SIG-M5 treated with dmso at 0.1 percent for 504 hours (cell line): ENCODE results near the gene RBM42.
A peak's percentile ranks its signal among the peaks of the same experiment; 100 is the strongest.
"Not testable (repeated sequence)": the region's sequence is repeated elsewhere in the genome, so short reads cannot be mapped to it uniquely, and the experiment has no call there.

Experiments
- DNase-seq: peaks from one replicate; lab custom pipeline; 2025; ENCODE audit not compliant: unreplicated experiment; lab: John Stamatoyannopoulos, UW

Gene RBM42

DNA sequence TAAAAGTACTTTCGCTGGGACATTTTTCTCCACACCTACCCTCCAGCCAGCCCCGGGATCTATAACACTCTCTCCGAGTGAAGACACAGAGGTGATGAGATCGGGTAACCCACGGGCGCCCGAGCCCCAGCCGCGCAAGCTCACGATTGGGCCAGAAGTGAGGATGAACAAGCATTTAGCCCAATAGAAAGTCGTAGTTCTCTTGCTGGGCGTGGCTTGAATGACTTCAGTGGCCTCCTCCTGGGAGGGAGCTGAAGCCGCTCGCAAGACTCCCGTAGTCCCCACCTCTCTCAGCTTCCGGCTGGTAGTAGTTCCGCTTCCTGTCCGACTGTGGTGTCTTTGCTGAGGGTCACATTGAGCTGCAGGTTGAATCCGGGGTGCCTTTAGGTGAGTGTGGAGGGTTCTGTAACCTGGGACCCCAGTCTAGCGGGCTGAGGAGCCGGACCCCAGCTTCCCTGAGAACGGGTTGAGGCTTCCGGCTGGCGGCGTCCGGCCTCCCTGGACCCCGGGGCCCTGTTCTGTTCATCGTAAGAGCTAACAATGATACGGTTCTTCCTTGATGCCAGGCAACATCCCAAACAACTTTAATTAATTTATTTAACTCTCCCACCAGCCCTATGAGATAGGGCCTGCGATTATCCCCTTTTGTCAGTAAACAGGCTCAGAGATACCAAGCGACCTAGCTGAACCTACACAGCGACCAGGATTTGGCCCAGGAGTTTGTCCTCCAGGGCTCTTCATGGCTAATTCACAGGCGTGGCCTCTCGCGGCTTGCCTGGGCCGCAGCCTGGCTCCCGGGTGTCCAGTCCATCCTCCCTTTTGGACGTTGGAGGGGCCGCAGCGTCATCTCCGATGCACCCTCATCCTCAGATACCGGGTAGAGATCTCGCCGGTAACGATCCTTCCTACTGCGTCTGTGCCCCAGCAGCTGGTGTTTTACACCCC lies 19.5 kb downstream of the RBM42 start, which contains the start of gene COX6B1:
Gene COX6B1, plus strand, starts transcription at position 307 of the 945 bp plus-strand sequence. CDS start 2,921 bp downstream, outside the sequence.
- DNase-seq = peak; percentile 99

DNA sequence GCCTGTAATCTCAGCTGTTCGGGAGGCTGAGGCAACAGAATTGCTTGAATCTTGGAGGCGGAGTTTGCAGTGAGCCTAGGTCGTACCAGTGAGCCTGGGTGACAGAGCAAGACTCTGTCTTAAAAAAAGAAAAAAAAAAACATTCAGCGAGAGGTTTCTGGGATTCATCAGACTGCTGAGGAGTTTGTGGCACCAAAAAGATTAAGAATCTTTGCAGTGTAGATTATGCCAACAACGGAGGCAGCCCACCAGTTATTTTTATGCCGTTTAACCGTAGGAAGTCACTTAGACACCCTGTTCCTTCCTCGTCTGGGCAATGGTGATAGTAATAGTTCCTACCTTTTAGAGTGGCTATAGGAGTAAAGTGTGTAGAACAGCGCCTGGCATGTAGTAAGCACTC lies 21.7 kb downstream of the RBM42 start:
- DNase-seq = no peak

DNA sequence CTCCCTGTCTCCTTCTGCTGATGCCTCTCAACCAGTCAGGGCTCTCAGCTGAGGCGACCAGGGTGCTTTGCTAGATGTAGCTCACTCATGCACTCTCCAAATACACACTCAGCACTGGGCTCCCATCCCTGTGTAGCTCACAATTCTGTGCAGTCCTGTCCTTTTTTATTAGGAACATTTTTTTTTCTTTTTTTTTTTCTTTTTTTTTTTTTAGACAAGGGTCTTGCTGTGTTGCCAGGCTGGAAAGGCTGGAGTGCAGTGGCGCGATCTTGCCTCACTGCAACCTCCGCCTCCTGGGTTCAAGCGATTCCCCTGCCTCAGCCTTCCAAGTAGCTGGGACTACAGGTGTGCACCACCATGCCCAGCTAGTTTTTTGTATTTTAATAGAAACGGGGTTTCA lies 26.0 kb downstream of the RBM42 start:
- not testable (repeated sequence) for DNase-seq

DNA sequence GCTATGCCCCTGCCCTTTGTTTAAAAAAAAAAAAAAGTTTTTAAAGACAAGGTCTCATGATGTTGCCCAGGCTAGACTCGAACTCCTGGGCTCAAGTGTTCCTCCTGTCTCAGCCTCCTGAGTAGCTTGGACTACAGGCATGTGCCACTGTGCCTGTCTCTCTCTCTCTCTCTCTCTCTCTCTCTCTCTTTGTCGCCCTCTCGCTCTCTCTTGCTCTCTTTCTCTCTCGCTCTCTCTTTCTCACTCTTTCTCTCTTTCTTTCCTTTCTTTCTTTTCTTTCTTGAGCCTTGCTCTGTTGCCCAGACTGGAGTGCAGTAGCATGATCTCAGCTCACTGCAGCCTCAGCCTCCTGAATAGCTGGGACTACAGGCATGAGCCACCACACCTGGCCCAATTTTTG lies 26.8 kb downstream of the RBM42 start:
- no peak for DNase-seq

DNA sequence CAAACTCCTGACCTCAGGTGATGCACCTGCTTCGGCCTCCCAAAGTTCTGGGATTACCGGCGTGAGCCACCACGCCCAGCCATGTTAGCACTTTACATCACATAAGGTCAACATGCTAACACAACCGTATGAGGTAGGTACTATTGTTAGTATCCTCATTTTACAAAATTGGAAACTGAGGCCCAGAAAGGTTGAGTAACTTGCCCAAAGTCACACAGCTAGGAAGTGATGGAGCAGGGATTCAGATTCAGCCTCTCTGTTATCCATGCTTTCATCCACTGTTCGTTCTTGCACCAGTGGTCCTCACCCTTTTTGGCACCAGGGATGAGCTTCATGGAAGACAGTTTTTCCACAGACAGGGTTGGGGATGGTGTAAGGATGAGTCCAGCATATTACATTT lies 27.9 kb downstream of the RBM42 start:
- DNase-seq = no peak

DNA sequence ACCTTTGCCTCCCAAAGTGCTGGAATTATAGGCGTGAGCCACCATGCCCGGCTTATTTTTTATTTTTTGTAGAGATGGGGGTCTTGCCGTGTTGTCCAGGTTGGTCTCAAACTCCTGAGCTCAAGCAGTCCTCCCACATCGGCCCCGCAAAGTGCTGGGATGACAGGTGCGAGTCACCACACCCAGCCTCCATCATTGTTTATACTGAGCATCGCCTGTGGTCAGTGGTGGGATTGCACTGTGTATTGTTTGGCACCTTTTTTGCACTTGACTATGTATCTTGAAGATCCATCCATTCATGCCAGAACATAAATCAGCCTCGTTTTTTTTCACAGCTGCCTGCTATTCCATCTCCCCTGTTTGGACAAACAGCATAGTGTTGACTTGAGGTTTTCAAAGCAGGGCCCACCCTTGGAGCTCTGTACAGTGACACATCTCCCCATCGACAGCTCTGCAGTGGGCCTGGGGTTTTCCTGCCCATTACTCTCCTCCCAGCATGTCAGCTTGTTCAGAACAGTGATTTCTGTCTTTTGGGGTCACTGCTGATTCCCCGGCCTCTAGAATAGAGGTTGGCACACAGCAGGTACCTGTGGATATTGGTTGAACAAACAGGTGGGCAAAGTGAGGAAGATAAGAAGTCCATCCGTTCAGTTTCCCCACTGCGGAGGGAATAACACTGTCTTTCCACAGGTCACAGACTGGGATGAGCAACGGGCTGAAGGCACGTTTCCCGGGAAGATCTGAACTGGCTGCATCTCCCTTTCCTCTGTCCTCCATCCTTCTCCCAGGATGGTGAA lies 29.3 kb downstream of the RBM42 start:
- DNase-seq = no peak

DNA sequence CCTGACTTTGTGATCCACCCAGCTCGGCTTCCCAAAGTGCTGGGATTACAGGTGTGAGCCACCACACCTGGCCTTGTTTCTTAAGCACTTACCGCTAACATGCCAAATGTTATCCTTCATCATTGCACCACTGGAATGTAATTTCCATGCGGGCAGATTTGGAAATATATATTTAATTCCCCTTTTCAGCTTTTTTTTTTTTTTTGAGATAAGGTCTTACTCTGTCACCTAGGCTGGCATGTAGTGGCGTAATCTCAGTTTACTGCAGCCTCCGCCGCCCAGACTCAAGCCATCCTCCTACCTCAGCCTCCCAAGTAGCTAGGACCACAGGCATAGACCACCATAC lies 33.1 kb downstream of the RBM42 start:
- DNase-seq = no peak

DNA sequence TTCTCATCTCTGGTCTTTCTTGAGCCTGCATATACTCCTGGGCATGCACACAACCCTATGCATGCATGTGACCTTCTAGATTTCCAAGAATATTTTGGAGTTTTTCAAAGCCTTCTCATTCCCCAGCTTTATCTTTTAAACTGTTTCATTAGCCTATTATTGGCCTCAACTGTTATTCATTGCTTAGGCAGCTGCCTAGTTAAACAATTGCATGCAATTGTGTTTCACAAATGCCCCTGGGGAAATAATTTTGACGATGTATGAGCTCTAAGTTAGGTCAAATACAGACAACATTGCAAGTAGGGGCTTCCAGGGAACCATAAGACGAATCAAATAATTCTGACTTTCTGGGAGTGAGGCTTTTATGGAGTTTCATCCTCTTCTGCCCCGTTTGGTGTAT lies 35.1 kb downstream of the RBM42 start:
- DNase-seq = no peak

DNA sequence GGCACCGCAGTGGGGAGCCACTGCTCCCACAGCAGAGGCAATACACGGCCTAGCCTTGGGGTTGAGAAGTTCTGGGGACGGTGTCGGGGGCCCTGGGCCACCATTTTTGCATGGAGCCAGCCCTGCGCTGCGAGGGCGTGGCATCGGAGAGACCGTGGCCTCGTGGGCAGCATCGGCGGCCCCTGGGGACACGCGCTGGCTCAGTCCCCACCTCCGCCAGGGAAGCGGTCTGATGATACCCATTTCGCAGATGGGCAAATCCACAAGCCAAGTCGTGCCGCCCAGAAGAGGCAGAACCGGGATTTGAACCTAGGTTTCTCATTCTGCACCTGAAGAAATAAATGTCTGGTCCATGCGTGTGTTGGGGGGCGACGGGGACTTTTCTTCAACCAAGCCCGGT lies 36.3 kb downstream of the RBM42 start:
- no peak for DNase-seq

DNA sequence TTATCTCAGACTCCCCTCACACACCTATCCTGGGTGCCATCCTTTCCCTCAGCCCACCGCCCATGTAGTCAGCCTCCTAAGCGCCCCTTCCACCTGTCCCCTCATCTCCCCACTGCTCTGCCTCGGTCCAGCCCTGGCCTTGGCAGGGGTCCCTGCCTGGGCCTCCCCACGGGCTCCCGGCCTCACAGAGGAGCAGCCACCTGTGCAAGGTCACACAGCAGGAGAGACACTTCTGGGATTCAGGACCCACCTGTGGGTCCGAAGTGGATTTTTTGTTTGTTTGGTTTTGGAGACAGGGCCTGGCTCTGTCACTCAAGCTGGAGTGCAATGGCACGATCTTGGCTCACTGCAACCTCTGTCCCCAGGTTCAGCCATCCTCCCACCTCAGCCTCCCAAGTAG lies 36.8 kb downstream of the RBM42 start:
- DNase-seq = no peak

DNA sequence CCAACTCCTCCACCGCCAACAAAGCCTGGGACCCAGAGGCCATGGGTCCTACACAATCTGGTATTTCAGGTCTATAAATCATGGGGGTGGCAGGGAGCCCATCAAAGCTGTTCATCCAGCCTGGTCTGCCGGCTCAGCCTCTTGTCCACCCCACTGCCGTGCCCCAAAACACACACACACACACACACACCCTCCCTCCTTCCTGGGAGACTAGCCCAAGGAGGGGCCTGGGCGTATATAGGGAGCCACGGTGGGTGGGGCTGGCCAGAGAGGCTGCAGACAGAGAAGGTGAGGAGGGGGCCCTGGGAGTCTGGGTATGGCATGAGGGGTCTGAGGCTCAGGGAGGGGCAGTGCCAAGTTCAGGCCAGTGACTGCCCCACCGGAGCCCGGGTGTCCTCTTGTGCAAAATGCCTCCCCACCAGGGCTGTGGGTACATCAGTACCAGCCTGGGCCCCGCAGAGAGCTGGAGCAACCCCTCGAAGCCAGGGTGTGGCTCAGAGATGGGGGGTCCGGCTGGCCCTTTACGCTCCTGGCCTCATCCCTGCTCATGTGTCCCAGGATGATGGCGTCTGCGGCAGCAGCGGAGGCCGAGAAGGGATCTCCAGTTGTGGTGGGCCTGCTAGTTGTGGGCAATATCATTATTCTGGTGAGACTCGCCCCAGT lies 37.5 kb downstream of the RBM42 start, which contains the start of gene UPK1A:
Gene UPK1A, plus strand, starts transcription at position 267 of the 663 bp plus-strand sequence. Its CDS starts 296 bp downstream, at position 563.
- no peak for DNase-seq

DNA sequence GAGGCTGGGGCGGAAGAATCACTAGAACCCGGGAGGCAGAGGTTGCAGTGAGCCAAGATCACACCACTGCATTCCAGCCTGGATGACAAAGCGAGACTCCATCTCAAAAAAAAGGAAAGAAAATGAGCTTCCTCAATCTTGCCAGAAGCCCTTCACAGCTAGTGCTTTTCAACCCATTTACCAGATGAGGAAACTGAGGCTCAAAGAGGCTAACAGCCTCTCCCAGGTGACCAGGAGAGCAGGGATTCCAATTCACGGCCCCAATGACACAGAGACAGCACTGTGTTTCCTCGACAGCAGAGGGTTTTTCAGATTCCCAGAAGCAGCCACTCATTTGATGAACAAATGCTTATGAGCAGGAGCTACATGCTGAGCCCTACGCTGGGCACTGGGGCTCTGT lies 40.7 kb downstream of the RBM42 start:
- no peak for DNase-seq

DNA sequence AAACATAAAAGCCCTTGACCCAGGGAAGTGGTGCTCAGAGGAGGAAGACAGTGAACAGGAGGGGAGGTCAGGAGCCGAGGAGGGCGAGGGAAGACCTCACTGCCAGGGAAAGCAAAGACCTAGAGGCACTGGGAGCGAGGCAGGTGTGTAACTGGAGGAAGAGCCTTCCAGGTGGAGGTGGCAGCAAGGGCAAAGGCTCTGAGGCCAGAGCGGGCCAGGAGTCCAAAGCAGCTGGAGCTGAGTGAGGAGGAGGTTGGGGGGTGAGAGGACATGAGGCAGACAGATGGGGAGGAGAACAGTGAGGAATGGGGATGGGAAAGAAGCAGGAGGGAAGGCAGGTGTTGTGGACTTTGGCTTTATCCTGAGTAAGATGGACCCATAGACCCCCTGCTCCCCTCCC lies 41.1 kb downstream of the RBM42 start:
- no peak for DNase-seq

DNA sequence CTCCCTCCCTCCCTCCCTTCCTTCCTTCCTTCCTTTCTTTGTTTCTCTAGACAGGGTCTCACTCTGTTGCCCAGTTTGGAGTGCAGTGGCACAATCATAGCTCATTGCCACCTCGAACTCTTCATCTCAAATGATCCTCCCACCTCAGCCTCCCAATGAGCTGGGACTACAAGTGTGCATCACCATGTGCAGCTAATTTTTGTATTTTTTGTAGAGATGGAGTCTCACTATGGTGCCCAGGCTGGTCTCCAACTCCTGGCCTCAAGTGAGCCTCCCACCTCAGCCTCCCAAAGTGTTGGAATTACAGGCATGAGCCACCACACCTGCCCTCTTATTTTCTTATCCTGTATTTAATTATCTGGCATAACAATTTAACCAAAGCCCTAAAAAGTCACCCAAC lies 41.9 kb downstream of the RBM42 start:
- no peak for DNase-seq

DNA sequence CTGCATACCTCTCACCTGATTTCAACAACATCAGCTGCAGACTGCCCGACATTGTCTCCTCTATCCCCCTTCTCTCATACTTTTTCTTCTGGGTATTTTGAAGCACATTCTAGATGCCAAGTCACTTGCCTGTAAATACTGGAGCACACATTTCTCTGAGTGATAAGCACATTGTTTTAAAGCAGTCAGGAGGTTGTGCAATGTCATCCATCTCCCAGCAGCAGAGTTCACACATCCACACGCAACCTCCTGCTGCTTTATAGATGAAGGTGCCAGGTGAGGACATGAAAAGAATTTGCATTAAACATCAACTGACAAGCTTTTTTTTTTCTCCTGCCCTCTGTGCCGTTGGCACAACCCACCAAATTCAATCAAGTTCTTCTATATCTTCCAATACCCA lies 43.0 kb downstream of the RBM42 start:
- peak; percentile 23 for DNase-seq

DNA sequence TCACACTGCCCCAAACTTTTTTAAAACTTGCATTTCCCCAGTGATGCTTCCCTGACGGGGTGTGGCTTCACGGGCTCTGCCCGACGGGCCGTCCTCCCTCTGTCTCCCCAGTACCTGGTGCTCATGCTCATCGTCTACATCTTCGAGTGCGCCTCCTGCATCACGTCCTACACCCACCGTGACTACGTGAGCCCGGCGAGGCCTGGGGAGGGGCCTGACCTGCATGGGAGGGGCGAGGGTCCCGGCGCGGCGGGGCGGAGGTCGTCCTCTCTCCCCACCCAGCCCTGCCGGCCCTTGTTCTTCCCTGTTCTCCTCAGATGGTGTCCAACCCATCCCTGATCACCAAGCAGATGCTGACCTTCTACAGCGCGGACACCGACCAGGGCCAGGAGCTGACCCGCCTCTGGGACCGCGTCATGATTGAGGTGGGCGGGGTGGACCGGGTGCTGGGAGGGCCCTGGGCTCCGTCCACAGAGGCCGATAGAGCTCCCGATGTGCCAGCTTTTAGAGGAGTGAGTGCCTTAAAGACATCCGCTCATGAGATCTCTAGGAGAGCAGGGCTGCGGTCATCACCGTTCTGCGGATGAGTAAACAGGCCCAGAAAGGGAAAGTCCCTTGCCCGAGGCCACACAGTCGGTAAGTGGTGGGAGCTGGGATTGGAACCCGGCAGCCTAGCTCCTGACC lies 44.4 kb downstream of the RBM42 start:
- DNase-seq = no peak

DNA sequence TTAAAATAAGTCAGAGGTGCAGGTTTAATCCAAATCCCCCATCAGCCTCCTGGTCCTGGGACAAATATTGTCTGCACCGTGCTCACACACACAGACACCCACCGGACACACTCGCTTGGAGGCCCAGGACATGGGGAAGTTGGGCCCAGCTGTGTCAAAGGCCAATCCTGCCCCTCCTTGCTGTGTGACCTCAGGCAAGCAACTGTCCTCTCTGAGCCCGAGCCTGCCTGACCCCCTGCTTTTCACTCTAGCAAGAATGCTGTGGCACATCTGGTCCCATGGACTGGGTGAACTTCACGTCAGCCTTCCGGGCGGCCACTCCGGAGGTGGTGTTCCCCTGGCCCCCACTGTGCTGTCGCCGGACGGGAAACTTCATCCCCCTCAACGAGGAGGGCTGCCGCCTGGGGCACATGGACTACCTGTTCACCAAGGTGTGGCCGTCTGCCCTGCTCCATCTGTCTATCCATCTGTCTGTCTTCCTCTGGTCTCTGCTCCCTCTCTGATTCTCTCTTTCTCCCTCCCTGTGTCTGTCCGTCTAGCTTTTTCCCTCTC lies 46.8 kb downstream of the RBM42 start:
- DNase-seq = no peak
